Islet of Langerhans (tissue), 1 donor: ENCODE data around the gene PSMB7.

Source experiments
- FAIRE-seq: peaks from one replicate; lab custom pipeline; 2011; peaks lifted over from hg19 to GRCh38; lab: Jason Lieb, UNC

The PSMB7 gene

DNA sequence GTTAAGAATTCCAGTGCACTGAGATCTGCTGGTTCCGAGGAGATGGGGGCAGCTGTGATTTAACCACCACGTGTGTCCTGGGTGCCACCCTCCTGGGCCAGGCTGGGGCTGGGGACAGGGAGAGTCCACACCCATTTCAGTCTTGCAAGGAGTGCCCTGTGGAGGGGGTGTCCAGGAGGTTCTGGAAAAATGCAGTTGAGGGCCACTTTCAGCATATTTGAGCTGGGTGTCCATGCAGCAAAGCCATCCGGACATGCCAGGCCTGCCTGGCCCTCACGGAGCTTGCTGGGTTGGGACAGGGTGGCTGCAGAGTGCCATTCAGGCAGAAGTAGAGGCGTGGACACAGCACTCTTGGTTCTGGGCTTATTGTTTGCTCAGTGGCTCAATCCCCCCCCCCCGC is 89.4 kb downstream of the PSMB7 start:
- no peak for FAIRE-seq

- no peak for FAIRE-seq
Measured at GRCh38 chr9:124323904-124324303, 91.3 kb downstream of the PSMB7 start.

DNA sequence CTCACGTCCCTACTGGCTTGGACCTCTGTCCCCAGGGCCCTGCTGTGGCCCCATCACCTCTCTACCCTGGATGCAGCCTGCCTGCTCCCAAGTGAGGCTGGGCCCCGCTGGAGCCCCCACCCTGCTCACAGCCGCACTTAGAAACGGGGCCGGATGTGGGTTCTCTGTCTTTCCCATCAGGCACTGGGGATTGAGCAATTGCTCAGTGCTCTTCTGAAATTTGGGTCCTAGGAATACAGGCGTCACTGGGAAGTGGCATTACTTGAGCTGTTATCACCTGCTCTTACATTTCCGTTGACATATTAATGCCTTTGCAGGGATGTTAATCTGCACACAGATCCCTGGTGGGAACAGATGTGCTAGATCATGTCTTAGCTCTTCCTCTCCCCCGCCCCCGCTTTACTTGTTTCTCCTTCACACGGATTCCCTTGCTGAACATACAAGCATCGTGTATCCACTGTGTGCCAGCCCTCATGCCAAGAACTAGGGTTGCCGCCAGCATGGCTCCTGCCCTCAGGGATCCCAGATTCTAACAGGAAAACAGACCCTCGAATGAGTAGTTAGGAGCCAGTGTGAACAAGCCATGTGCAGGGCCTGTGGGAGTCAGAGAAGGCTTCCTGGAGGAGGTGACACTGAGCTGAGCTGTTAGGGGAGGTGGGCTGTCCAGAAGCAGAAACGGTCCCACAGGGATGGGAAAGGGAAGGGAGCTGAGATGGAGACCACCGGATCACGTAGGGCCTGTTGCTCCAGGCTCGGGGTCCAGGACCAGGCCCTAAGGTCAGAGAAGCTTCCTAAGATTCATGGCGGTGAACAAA is 92.4 kb downstream of the PSMB7 start:
- FAIRE-seq = no peak

DNA sequence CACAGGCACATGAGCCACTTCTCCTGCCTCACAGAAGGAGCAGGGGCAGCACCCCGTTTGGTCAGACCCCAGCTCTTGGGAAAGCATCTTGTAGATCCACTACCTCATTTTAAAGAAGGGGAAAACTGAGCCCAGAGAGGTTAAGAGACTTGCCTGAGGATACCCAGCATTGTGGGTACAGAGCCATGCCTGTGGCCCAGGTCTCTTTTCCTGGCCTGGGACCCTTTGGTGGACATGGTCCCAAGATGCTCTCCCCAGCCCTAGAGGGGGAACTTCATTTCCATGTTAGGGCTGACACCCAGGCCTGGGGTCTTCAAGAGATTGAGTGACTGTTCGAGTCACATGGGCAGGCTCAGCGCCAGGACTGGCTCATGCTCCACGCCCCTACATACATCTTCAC is 93.3 kb downstream of the PSMB7 start:
- no peak for FAIRE-seq

DNA sequence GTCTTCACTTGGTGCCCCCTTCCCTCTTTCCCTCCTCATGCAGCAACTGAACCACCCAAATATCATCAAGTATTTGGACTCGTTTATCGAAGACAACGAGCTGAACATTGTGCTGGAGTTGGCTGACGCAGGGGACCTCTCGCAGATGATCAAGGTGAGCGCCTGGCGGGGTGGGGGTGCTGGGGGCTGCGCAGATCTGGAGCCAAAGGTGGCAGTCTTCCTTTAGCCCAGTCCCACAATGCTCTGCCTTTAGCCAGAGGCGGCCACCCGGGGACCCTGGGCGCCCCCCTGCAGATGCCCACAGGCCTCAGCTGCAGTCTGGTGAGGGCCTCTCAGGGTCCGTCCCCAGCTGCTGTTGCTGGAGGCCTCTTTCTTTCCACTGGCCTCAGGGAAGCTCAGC is 93.8 kb downstream of the PSMB7 start:
- FAIRE-seq = no peak

- no peak for FAIRE-seq
Measured at GRCh38 chr9:124320062-124320973, 94.9 kb downstream of the PSMB7 start.

- no peak for FAIRE-seq
Measured at GRCh38 chr9:124315882-124316281, 99.4 kb downstream of the PSMB7 start.

GRCh38 chr9:124313940-124314339 is 101.3 kb downstream of the PSMB7 start:
- no peak for FAIRE-seq

DNA sequence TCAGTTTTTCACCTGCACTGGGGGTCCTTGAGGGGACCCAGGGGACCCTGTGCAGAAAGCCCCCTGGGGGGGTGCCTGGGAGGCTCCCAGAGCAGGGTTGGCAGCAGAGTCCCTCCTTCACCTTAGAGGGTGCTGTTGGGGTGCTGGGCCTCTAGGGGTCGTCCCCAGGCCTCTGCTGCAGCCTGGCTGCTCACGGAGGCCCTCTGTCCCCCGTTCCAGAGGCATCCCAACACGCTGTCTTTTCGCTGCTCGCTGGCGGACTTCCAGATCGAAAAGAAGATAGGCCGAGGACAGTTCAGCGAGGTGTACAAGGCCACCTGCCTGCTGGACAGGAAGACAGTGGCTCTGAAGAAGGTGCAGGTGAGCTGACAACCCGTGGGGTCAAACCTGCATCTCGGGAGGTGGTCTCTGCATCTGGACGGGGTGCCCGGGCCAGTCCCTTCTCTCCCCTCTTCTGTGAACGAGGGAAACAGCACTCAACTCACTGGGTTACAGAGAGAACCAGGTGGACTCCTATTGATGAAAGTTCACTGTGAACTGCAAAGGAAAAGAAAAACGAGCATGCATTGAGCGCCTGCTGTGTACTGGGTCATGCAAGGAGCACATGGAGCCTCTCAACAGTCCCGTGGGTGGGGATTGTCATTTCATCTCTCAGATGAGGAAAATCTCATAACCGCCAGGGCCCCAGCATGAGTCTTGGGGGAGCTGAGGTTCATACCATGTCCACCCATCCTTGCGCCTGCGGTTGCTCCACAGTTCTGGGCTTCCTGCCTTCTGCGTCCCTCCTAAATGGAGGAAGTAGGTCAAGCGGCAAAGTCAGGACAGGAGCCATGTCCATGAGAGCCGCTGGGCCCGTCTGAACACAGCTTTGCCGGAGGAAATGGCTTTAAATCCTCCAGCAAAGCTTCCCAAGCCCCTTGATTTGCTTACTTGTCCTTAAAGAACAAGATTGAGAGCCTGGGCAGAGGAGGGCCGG is 102.7 kb downstream of the PSMB7 start:
- FAIRE-seq = no peak

- no peak for FAIRE-seq
Measured at GRCh38 chr9:124311283-124311682, 104.0 kb downstream of the PSMB7 start.

GRCh38 chr9:124309667-124310084 is 105.6 kb downstream of the PSMB7 start:
- no peak for FAIRE-seq

DNA sequence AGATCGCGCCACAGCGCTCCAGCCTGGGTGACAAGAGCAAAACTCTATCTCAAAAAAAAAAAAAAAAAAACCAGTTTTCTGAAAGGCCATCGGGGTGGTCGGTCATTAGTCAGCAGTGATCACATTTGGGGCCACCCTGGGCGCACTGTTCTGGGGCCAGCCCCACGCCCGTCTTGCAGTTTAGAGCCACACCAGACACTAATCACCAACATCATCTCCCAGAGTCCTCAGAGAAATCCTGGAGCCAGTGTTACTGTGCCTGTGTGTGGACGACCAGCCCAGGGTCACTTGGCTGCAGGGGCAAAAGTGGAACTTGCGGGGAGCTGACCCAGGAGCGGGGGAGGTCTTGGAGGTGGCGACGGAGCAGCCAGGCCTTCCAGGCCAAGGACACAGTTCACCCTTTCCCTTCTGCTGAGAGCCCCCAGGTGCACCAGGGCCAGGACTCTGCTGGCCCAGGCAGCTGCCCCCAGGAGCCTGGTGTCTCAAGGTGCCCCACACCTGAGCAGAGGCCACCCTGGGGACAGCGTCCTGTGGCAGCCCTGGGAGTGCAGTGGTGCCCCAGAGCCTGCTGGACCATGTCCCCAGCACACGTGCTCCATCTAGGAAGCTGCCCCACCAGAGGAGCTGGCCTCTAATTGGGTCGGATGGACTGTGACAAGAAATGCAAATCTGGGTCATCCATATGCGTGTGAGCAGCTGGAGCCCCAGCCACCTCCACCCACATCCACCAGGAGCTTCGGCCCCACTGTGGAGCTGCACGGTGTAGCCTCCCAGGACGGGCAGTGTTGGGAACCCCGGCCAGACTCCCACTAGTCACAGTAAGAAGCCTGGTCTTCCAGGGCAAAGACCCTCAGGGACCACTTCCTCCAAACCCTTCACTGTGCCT is 106.4 kb downstream of the PSMB7 start:
- FAIRE-seq = no peak

DNA sequence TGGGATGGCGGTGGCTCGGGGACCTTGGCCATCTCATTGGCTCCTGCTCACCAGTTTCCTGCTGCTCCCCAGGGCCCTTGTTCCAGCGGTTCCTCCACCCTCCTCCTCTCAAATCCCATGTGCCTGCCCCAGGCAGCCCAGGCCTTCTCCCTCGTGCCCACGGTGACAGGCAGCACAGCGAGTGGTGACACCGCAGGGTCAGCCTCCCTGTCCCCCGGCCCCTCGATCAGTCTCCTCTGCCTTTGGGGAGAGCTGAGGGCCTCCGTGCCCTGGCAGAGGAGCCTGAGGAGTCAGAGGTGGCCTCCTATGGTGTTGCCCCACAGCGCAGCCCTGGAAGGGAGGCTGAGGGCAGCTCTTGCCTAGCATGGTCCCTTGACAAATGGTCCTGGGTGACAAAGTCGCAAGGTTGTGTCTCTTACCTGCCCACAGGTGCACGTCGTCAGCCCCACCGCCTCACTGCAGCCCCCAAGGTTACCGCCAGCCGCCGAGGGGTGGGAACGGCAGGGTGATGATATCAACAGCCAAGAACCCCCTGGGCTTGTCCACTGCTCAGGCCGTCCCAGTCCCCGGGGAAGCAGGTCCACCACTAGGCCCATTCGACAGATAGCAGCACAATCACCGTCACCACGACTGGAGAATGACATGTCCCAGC is 107.7 kb downstream of the PSMB7 start:
- no peak for FAIRE-seq

- no peak for FAIRE-seq
Measured at GRCh38 chr9:124306098-124306735, 109.0 kb downstream of the PSMB7 start.

GRCh38 chr9:124304285-124304684 is 111.0 kb downstream of the PSMB7 start:
- FAIRE-seq = no peak

GRCh38 chr9:124303762-124304161 is 111.5 kb downstream of the PSMB7 start:
- FAIRE-seq = no peak
